SKM-1 treated with dmso at 0.1 percent for 144 hours (cell line): ENCODE measurements around the gene SFPQ.
A peak's percentile ranks its signal among the peaks of the same experiment; 100 is the strongest.
"Not testable (repeated sequence)": the region's sequence is repeated elsewhere in the genome, so short reads cannot be mapped to it uniquely, and the experiment has no call there.

ENCODE experiments used
- DNase-seq: peaks from one replicate; lab custom pipeline; 2025; ENCODE audit not compliant: unreplicated experiment; lab: John Stamatoyannopoulos, UW

The SFPQ gene, protein sequence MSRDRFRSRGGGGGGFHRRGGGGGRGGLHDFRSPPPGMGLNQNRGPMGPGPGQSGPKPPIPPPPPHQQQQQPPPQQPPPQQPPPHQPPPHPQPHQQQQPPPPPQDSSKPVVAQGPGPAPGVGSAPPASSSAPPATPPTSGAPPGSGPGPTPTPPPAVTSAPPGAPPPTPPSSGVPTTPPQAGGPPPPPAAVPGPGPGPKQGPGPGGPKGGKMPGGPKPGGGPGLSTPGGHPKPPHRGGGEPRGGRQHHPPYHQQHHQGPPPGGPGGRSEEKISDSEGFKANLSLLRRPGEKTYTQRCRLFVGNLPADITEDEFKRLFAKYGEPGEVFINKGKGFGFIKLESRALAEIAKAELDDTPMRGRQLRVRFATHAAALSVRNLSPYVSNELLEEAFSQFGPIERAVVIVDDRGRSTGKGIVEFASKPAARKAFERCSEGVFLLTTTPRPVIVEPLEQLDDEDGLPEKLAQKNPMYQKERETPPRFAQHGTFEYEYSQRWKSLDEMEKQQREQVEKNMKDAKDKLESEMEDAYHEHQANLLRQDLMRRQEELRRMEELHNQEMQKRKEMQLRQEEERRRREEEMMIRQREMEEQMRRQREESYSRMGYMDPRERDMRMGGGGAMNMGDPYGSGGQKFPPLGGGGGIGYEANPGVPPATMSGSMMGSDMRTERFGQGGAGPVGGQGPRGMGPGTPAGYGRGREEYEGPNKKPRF

DNA sequence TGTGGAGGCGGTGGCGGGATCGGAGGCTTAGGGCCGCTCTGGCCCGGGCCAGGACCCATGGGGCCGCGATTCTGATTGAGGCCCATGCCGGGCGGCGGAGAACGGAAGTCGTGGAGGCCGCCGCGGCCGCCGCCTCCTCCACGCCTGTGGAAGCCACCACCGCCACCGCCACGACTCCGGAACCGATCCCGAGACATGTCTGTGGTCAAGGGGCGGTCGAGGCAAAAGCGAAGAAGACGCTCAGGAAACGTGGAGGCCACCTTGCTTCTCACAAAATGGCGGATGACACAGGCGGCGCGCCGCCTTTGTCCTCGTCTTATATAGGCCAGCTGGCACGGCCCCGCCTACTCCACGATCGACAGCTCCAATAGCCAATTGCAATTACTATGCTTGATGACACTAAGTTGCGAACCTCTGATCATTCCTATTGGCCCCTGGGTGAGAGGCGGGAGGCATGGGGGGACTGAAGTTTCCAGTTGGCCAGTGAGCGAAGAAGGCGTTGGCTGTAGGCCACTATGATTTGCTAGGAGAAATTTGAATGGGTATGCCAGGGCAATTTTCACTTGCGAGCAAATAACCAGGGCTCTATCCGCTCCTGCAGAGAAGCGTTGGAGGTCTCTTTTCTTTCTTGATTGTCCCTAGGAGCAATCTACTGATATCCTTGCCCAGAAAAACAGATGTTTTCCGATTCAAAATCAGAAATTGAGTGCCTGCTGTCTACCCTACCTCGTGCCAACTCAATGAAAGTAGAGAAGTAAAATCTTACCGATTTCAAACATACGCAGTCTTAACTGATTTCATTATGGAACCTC is at the start of gene SFPQ:
TSS of gene SFPQ (minus strand) at position 293 of the 812 bp plus-strand sequence. CDS start at position 197, 96 bp downstream.
- DNase-seq, result peak; percentile 99

DNA sequence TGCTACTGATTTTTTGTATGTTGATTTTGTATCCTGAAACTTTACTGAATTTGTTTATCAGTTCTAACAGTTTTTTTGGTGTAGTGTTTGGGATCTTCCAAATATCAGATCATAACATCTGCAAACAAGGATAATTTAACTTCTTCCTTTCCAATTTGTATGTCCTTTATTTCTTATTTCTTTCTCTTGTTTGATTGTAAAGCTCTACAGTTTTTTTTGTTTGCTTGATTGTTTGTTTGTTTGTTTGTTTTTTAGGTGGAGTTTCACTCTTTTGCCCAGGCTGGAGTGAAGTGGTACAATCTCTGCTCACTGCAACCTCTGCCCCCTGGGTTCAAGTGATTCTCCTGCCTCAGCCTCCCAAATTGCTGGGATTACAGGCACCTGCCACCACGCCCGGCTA is 43.8 kb upstream of the SFPQ start:
- not testable (repeated sequence) for DNase-seq

DNA sequence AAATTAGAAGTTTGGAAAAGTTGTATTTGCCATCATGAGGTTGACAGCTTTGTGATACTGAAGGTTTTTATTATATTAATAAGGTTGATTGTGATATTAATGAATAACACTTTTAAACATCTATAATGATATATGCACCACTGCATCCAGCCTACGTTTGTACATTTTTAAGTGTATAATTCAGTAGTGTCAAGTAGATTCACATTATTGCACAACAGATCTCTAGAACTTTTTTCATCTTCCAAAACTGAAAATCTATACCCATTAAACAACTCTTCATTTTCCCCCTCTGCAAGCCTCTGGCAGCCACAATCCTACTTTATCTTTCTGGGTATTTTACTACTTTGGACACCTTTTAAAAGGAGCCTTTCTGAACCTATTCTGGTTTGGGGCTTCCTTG is 38.3 kb upstream of the SFPQ start:
- DNase-seq, result no peak

DNA sequence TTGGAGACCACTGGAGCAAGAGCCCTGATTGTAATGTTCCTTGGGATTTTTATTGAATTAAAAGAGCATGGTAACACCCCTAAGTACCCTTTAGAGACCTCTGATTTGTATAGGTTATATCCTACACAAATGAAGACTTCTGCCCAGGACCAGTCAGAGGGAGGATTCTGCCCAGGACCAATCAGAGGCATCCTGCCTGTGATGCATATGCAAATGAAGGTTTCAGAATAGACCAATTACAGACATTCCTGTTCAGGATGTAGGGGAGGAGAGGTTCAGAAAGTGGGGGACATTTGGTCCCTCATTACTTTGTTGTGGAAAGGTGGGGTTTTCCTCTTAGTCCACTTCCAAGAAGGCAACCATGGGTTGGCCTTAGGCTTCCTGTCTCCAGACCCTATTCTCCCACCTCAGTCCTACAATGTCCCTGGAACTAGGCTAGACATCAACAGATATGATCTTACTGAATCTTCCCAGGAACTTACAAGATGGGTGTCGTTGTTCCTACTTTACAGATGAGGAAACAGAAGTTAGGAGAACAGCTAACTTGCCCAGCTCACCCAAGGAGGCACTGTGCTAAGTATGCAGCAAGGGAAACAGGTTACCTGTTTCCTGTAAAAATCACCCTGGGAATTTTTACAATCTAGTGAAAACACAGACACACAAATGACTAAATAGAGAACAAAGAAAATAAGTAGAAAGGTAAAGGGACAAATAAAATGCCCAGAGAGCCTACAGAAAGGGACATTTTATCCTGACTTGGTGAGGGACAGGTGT is 36.8 kb upstream of the SFPQ start:
- no peak for DNase-seq

DNA sequence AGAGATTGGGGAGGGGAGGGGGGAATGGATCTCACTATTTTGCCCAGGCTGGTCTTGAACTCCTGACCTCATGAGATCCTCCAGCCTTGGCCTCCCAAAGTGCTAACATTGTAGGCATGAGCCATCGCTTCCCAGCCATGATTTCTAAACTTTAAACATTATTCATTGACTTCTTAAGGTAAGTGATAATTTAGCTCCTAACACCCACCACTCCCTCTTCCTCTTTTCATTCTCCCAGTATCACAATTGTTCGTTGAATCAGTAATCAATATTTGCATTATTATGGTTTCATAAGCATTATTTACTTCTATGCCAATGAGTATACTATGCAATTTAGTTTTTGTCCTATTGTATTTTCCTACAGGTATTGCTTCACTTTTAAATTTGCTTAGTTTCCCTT is 33.6 kb upstream of the SFPQ start:
- DNase-seq, result no peak

DNA sequence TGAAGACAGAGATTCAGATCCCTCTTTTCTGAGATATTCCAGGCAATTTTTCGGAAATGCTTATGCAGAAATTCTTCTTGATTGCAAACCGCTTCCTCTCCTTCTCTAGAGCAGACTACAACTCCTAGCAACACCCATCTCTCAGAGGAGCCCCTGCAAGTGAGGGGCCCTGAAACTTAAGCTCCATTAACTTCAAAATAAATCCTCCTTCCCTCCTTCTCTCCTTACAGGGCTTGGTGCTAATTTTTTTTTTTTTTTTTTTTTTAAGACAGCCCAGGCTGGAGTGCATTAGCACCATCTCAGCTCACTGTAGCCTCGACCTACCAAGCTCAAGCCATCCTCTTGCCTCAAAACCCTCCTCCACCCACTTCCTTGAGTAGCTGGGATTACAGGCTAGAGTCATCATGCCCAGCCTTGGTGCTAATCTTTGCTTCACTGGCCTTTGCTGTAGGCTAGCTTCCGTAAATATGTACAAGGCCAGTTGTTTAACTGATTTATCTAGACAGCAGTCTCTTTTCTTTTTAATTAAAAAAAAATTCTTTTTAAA is 30.2 kb upstream of the SFPQ start:
- no peak for DNase-seq

DNA sequence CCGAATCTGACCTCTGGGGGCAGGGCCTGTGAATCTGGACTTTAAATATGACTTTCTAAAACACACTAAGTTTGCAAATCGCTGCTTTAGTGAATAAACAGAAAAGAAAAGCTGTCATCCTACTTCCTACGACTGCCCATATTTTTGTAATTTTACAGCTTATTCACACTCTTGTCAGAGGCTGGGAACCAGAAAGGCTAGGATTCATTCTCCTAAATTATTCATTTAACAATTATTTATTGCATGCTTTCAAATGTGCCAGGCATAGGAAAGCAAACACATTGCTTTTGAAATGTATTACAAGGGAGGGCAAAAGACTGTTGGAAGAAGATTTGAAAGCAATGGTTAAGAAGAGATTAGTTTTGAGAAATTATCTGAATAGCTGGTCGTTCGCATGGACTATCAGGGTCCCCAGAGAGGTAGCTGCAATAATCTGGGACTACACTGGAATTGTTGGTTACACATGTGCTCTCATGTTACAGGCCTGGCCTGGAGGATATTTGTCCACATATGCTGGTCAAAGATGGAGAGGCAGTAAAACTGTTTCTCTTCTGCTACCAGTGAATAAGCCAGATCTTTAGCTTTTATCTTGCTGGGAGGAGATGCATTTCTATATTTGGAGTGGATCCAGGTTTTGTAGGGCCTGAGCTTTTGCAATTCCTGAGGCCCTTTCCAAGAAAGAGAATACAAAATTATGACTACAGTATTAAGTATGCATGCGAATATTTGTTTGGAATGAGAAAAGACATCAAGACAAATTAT is 29.6 kb upstream of the SFPQ start:
- DNase-seq, result no peak

DNA sequence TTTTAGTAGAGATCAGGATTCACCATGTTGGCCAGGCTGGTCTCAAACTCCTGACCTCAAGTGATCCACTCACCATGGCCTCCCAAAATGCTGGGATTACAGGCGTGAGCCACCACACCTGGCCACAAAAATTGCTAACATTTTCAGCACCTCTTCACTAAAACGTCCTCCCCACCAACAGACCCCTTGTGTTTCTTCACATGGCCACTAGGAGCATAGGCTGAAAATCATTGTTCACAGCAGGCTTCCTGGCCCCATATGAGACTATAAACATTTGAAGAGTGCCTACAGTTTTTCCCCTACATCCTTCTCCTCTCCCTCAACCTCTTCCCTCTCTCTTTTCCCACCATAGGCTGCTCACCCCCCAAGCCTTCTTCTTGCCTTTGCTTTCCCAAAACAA is 28.0 kb upstream of the SFPQ start:
- DNase-seq, result peak; percentile 10

DNA sequence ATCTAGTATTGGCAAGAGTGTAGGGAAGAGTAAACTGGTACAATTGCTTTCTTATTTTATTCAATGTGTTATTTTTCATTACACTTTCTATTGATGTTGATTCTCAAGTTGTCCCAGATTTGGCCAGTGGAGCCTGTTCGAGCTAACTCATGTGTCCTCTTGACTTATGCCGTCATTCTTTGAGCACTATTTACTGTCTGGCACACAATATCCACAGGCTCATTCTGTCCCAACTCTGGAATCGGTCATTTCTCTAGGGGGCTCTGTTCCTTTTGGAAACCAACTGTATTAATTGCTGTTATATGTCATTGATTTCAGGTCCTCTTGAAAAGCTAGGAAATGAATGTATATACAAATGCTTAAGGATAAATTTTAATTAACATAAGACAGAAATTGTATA is 22.4 kb upstream of the SFPQ start:
- no peak for DNase-seq

DNA sequence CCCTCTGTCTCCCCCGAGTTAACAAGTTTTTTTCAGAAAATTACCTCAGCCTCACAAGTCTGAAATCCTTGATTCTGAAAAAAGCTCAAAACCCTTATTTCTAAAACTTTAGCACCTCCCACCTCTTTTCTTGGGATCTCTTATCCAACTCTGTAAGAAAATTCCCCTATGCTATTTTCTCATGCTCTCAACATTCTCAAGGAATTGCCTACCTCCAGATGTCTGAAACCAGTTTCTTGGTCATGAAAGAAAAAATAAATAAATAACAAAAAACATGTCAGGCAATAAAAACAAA is 18.1 kb upstream of the SFPQ start:
- DNase-seq, result no peak

DNA sequence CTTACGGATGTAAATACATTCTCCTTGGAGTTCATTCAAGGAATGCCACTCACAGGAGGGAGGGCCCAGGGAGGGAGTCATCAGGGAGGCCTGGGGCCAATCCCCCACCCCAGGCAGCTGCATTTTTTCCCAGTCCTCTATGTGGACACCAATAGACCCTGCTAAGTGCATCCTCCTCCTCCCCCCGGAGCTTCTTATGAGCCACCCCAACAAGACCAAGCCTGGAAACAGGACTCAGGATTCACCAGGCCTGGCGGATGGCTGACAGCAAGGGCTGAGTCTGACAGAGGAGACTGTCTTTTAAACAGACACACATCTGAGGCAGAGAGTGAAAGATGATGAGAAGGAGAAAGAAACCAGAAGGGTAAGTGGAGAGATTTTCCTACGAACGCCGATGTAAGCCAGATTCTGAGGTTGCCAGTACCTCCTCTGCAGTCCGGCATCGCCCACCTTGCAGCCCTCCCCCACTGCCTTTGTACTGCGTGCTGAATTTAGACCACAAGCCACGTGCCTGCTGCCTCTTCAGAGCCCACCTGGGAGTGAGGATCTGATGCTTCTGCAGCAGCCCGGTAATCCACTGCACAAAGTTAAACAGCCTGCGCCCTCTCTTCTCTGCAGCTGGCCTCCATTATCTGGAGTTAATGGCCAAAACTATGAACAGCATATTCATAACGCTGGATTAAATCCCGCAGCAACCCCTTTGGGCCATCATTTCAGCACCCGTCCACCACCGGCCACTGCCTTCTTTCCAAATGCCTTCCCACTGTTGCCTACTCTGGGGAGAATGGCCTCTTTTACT is 17.6 kb upstream of the SFPQ start:
- no peak for DNase-seq

DNA sequence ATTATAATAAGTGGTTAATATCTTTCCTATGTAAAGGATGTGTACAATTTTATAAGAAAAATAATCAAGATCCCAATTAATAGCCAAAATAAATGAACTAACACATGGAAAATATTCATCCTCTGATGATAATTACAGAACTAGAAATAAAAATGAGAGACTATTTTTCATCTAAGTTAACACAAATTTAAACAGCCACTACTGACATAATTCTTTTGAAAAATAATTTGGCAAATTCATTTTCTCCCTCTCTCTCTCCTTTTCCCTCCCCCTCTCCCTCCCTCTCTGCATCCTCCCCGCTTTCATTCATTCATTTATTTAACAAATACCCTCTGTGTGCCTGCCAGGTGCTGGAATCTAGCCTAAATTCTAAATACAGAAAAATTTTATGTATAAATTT is 10.3 kb upstream of the SFPQ start:
- no peak for DNase-seq

DNA sequence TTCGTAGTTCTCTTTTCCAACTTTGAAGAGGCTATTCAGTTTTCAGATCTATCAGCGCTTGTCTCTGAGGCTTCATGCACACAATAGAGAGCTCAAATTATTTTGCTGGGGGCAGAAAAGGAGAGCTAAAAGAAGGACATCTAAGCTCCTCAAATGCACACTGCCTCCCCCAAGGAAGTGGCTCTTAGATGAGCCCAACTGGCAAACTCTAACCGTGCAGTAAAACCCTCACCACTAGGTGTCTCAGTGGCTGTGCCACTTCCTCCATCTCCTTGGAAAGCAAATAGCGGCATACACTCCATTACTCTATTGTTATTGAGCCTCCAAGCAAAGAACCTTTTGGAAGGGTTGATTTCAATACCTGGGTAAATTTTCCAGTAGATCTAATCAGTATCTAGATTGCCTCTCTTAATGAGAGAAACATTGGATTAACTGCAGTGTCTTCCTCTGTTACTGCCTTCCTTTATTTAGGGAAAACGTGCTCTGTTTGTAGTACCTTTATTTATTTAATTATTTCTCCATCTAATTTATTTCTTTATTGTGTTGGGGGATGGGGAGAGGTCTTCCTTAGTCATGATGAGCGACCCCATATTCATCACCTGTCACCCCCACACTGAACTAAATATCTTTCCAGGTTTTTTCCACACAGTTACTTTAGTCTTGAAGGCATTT is 9.2 kb upstream of the SFPQ start:
- peak; percentile 86 for DNase-seq

DNA sequence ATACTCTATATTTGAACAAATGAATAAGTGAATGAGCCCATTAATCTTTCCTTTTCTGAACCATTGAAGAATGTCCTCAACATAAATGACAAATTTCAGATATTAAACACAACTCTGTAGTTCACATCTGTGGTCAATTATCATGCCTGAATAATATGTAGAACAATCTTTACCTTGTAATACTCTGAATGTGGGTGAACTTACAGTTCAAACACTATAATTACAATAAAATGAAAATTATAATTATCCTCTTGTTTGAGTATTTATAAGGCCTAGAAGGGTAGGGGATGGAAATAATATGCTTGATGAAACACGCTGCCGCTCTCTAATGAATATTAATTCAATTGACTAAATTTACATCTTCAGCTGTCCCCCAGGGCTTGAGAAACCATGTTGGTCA is 8.7 kb upstream of the SFPQ start:
- DNase-seq, result no peak

DNA sequence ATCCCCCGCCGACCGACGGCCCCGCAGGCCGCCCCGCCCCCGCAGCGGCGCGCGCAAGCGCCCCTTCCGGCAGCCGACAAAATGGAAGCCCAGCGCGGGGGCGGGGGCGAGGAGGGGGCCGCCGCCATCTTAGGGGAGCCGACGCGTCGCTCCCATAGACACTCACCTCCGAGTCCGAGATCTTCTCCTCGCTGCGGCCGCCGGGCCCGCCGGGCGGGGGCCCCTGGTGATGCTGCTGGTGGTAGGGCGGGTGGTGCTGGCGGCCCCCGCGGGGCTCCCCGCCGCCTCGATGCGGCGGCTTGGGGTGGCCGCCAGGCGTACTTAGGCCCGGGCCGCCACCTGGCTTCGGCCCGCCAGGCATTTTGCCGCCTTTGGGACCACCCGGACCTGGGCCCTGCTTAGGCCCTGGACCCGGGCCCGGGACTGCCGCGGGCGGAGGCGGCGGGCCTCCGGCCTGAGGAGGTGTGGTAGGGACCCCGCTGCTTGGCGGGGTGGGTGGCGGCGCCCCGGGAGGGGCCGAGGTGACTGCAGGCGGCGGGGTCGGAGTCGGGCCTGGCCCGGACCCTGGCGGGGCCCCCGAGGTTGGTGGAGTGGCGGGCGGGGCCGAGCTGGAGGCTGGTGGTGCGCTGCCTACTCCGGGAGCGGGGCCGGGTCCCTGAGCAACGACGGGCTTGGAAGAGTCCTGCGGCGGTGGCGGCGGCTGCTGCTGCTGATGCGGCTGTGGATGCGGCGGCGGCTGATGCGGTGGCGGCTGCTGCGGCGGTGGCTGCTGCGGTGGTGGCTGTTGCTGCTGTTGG is 691 bp downstream of the SFPQ start:
- peak; percentile 45 for DNase-seq

DNA sequence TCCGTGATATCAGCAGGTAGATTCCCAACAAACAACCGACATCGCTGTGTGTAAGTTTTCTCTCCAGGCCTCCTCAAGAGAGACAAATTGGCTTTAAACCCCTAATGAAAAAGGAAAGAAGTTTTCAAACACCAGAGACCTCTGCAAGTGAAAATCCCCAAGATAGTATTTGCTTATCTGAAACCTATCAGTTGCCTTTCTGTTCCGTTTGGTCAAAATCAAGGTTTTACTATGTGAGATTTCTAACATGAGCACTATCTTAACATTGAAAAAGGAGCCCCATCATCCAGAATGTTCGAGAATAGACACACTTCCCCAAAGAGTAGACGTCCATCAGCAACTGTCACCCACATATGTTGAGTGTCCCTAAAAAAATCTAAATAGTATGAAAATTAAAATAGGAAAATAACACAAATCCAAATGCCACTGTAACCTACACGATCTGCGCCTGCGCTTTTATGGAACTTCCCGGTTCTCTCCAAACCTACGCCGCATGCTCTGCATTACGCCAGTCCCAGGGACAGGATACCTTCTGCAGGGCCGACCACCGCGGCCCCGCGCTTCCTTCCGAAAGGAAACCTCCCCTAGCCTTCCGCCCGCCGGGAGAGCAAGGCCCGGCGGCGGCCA is 1.4 kb downstream of the SFPQ start:
- no peak for DNase-seq

DNA sequence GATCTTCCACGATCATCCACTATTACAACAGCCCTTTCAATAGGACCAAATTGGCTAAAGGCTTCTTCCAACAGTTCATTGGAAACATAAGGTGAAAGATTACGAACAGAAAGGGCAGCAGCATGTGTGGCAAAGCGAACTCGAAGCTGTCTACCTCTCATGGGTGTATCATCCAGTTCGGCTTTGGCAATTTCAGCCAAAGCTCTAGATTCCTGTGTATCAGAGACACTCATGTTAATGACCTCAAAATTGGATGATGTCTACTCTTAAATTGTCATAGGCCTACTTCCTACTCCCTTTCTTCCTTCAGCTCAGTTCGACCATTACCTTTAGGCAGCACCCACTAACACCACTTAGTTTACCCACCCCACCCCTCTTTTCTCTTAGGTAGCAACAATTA is 2.2 kb downstream of the SFPQ start:
- no peak for DNase-seq
